Activated CD4-positive, alpha-beta T cell treated with anti-CD3 and anti-CD28 coated beads, Interleukin-2, amount 10 ng/mL, durations not matched to agents 7 days and 5 days (primary cell): ENCODE results near the gene ABCA12. TPM values are rescaled to one million over a fixed set of nuclear protein-coding genes. Genes with fewer than 3 reads are reported as not detected.

Experiments used
- CTCF ChIA-PET: fragments of 350-600 bp; sonication (Branson Sonifier 250); formaldehyde crosslinking; loops from one replicate; lab custom pipeline; 2021; ENCODE audit warnings: antibody characterized with exemption; lab: Charles Lee
- POLR2A ChIA-PET: fragments of 350-600 bp; sonication (Branson Sonifier 250); formaldehyde crosslinking; loops from one replicate; lab custom pipeline; 2021; ENCODE audit warnings: antibody characterized with exemption; lab: Charles Lee
- DNase-seq: peaks from one replicate; pipeline ENCODE4 v3.0.0-alpha.2; 2020
- H3K27ac Mint-ChIP-seq: one replicate; pipeline ENCODE4 v1.8.0; 2021; ENCODE audit warnings: mild to moderate bottlenecking, moderate library complexity, mixed read lengths
- H3K27me3 Mint-ChIP-seq: one replicate; pipeline ENCODE4 v1.8.0; 2021; ENCODE audit warnings: mixed read lengths
- H3K36me3 Mint-ChIP-seq: one replicate; pipeline ENCODE4 v1.8.0; 2021; ENCODE audit warnings: low read depth, mixed read lengths
- H3K4me1 Mint-ChIP-seq: one replicate; pipeline ENCODE4 v1.8.0; 2021; ENCODE audit warnings: mixed read lengths
- H3K4me3 Mint-ChIP-seq: one replicate; pipeline ENCODE4 v1.8.0; 2021; ENCODE audit warnings: mild to moderate bottlenecking, moderate library complexity, mixed read lengths
- H3K9me3 Mint-ChIP-seq: one replicate; pipeline ENCODE4 v1.8.0; 2021; ENCODE audit warnings: mixed read lengths
- total RNA-seq, 2 experiments: library from RNA; stranded (reverse); gene quantifications; one replicate each; pipeline ENCODE4 v1.2.3, GENCODE V29; 2021

Gene ABCA12
- total RNA-seq, 2 experiments from 2014 or later: not detected

GRCh38 chr2:214985619-214986018 lies 152.8 kb downstream of the ABCA12 start:
- no peak for DNase-seq
- Mint-ChIP-seq H3K4me3 (no peak overlapping the region), H3K9me3 (no peaks in the 10 kb centered on the region), H3K27ac (no peak overlapping the region), H3K36me3 (no peaks in the 10 kb centered on the region), H3K4me1 (no peaks in the 10 kb centered on the region), H3K27me3 (no peaks in the 10 kb centered on the region)
- POLR2A ChIA-PET: no interaction called here
- CTCF ChIA-PET: no interaction called here

GRCh38 chr2:214966420-214966819 lies 172.0 kb downstream of the ABCA12 start:
- Mint-ChIP-seq H3K9me3 (no peaks in the 10 kb centered on the region), H3K27ac (no peak overlapping the region), H3K4me1 (no peaks in the 10 kb centered on the region), H3K36me3 (no peaks in the 10 kb centered on the region), H3K27me3 (no peaks in the 10 kb centered on the region), H3K4me3 (no peak overlapping the region)
- CTCF ChIA-PET: no interaction called here
- no peak for DNase-seq
- POLR2A ChIA-PET: no interaction called here

GRCh38 chr2:214960677-214961076 lies 177.7 kb downstream of the ABCA12 start:
- Mint-ChIP-seq H3K4me3 (no peak overlapping the region), H3K27ac (no peak overlapping the region), H3K9me3 (no peaks in the 10 kb centered on the region), H3K27me3 (no peaks in the 10 kb centered on the region), H3K36me3 (no peaks in the 10 kb centered on the region), H3K4me1 (no peaks in the 10 kb centered on the region)
- POLR2A ChIA-PET: no interaction called here
- no peak for DNase-seq
- CTCF ChIA-PET: no interaction called here

- no peaks in the 10 kb centered on the region for H3K27me3 Mint-ChIP-seq
- no peaks in the 10 kb centered on the region for H3K36me3 Mint-ChIP-seq
- CTCF ChIA-PET: no interaction called here
- POLR2A ChIA-PET: no interaction called here
- no peaks in the 10 kb centered on the region for H3K9me3 Mint-ChIP-seq
- H3K4me1 Mint-ChIP-seq: no peaks in the 10 kb centered on the region
- H3K4me3 Mint-ChIP-seq: no peak overlapping the region
- H3K27ac Mint-ChIP-seq: no peak overlapping the region
- no peak for DNase-seq
Observed at GRCh38 chr2:214946949-214947348, 191.5 kb downstream of the ABCA12 start.

GRCh38 chr2:214934006-214934405 lies 204.4 kb downstream of the ABCA12 start:
- DNase-seq: no peak
- Mint-ChIP-seq H3K27ac (no peak overlapping the region), H3K36me3 (no peaks in the 10 kb centered on the region), H3K4me1 (no peaks in the 10 kb centered on the region), H3K9me3 (no peaks in the 10 kb centered on the region), H3K4me3 (no peak overlapping the region), H3K27me3 (no peaks in the 10 kb centered on the region)
- POLR2A ChIA-PET: no interaction called here
- CTCF ChIA-PET: no interaction called here

GRCh38 chr2:214904634-214905033 lies 233.8 kb downstream of the ABCA12 start:
- Mint-ChIP-seq H3K27me3 (no peaks in the 10 kb centered on the region), H3K4me3 (no peak overlapping the region), H3K27ac (no peak overlapping the region), H3K4me1 (no peaks in the 10 kb centered on the region), H3K9me3 (no peaks in the 10 kb centered on the region), H3K36me3 (no peaks in the 10 kb centered on the region)
- ChIA-PET POLR2A (no interaction called here), CTCF (no interaction called here)
- DNase-seq: no peak

GRCh38 chr2:214904176-214904575 lies 234.2 kb downstream of the ABCA12 start:
- Mint-ChIP-seq H3K9me3 (no peaks in the 10 kb centered on the region), H3K27ac (no peak overlapping the region), H3K4me1 (no peaks in the 10 kb centered on the region), H3K4me3 (no peak overlapping the region), H3K27me3 (no peaks in the 10 kb centered on the region), H3K36me3 (no peaks in the 10 kb centered on the region)
- POLR2A ChIA-PET: no interaction called here
- CTCF ChIA-PET: no interaction called here
- no peak for DNase-seq

GRCh38 chr2:214902286-214902685 lies 236.1 kb downstream of the ABCA12 start:
- no peaks in the 10 kb centered on the region for H3K27me3 Mint-ChIP-seq
- H3K4me3 Mint-ChIP-seq: no peak overlapping the region
- H3K27ac Mint-ChIP-seq: no peak overlapping the region
- H3K36me3 Mint-ChIP-seq: no peaks in the 10 kb centered on the region
- no peaks in the 10 kb centered on the region for H3K9me3 Mint-ChIP-seq
- no peak for DNase-seq
- H3K4me1 Mint-ChIP-seq: no peaks in the 10 kb centered on the region
- POLR2A ChIA-PET: no interaction called here
- CTCF ChIA-PET: no interaction called here

GRCh38 chr2:214899751-214900150 lies 238.7 kb downstream of the ABCA12 start:
- H3K9me3 Mint-ChIP-seq: no peaks in the 10 kb centered on the region
- no peaks in the 10 kb centered on the region for H3K36me3 Mint-ChIP-seq
- CTCF ChIA-PET: no interaction called here

GRCh38 chr2:214896274-214896673 lies 242.2 kb downstream of the ABCA12 start:
- Mint-ChIP-seq H3K36me3 (no peaks in the 10 kb centered on the region), H3K4me1 (peaks cover 4% of the 10 kb centered on the region), H3K4me3 (no peak overlapping the region), H3K27ac (no peak overlapping the region), H3K9me3 (no peaks in the 10 kb centered on the region), H3K27me3 (no peaks in the 10 kb centered on the region)
- POLR2A ChIA-PET: no interaction called here
- CTCF ChIA-PET: no interaction called here
- no peak for DNase-seq

More at GRCh38 chr2:214899751-214900150, 238.7 kb downstream of the ABCA12 start:
- peaks cover 4% of the 10 kb centered on the region for H3K4me1 Mint-ChIP-seq
- H3K27ac Mint-ChIP-seq: no peak overlapping the region
- DNase-seq: no peak
- POLR2A ChIA-PET: no interaction called here
- H3K4me3 Mint-ChIP-seq: no peak overlapping the region
- no peaks in the 10 kb centered on the region for H3K27me3 Mint-ChIP-seq

GRCh38 chr2:214895469-214895868 lies 243.0 kb downstream of the ABCA12 start:
- no peak overlapping the region for H3K27ac Mint-ChIP-seq
- H3K4me1 Mint-ChIP-seq: peaks cover 4% of the 10 kb centered on the region
- no peaks in the 10 kb centered on the region for H3K36me3 Mint-ChIP-seq
- no peak overlapping the region for H3K4me3 Mint-ChIP-seq
- CTCF ChIA-PET: no interaction called here
- H3K27me3 Mint-ChIP-seq: no peaks in the 10 kb centered on the region
- no peaks in the 10 kb centered on the region for H3K9me3 Mint-ChIP-seq
- no peak for DNase-seq
- POLR2A ChIA-PET: no interaction called here

- H3K9me3 Mint-ChIP-seq: no peaks in the 10 kb centered on the region
- H3K36me3 Mint-ChIP-seq: no peaks in the 10 kb centered on the region
- ChIA-PET POLR2A (no interaction called here), CTCF (no interaction called here)
- H3K27me3 Mint-ChIP-seq: peaks cover 1% of the 10 kb centered on the region
- no peaks in the 10 kb centered on the region for H3K4me1 Mint-ChIP-seq
- H3K4me3 Mint-ChIP-seq: no peak overlapping the region
- H3K27ac Mint-ChIP-seq: no peak overlapping the region
- DNase-seq: no peak
Observed at GRCh38 chr2:214889301-214889700, 249.1 kb downstream of the ABCA12 start.

- H3K27me3 Mint-ChIP-seq: no peaks in the 10 kb centered on the region
- H3K36me3 Mint-ChIP-seq: no peaks in the 10 kb centered on the region
- H3K4me1 Mint-ChIP-seq: no peaks in the 10 kb centered on the region
- POLR2A ChIA-PET: no interaction called here
- H3K27ac Mint-ChIP-seq: no peak overlapping the region
- no peaks in the 10 kb centered on the region for H3K9me3 Mint-ChIP-seq
- CTCF ChIA-PET: no interaction called here
- no peak for DNase-seq
- H3K4me3 Mint-ChIP-seq: no peak overlapping the region
Observed at GRCh38 chr2:214881647-214882202, 256.7 kb downstream of the ABCA12 start.
